Measurements from ENCODE around the gene PPL.

- TF ChIP-seq POLR2A (IDR thresholded peaks at IDR 0.05; ENCODE audit: low read length): no peak
- no peak for TF ChIP-seq GATA1 (IDR thresholded peaks at IDR 0.05; ENCODE audit: low read depth, low read length)
Observed at GRCh38 chr16:4957420-4957719, 20.4 kb upstream of the PPL start.
